GM12878 (cell line): Measurements from ENCODE around the gene C9orf50. TPM values are rescaled to one million over a fixed set of nuclear protein-coding genes. Genes with fewer than 3 reads are reported as not detected.

Experiments
- ATF2 ChIP-seq: IDR thresholded peaks from 2 replicates; pipeline ENCODE4 v1.6.1; 2012; ENCODE audit warnings: low read length, inconsistent platforms
- BCL3 ChIP-seq: IDR thresholded peaks from 2 replicates; pipeline ENCODE4 v1.6.1; 2011; ENCODE audit warnings: borderline replicate concordance, low read depth, mild to moderate bottlenecking, moderate library complexity, low read length; ENCODE audit not compliant: insufficient read depth, poor library complexity, severe bottlenecking
- GATAD2B ChIP-seq: fragments of 450-650 bp; conservative IDR thresholded peaks from 2 replicates; pipeline ENCODE4 v1.6.1; 2017; ENCODE audit warnings: low read depth, mild to moderate bottlenecking, moderate library complexity
- HSF1 ChIP-seq: fragments of 150-350 bp; IDR thresholded peaks from 2 replicates; pipeline ENCODE4 v1.6.1; 2014; ENCODE audit warnings: mild to moderate bottlenecking, low read depth, low read length
- IRF4 ChIP-seq: IDR thresholded peaks from 2 replicates; pipeline ENCODE4 v1.6.1; 2011; ENCODE audit warnings: low read depth, low read length
- KAT2A ChIP-seq: conservative IDR thresholded peaks from 2 replicates; pipeline ENCODE4 v1.6.1; 2011; ENCODE audit warnings: low read depth, low read length; ENCODE audit not compliant: control insufficient read depth
- MTA2 ChIP-seq: fragments of 450-650 bp; IDR thresholded peaks from 2 replicates; pipeline ENCODE4 v1.6.1; 2016; ENCODE audit warnings: low read depth, mild to moderate bottlenecking, moderate library complexity
- PAX5 ChIP-seq: IDR thresholded peaks from 2 replicates; pipeline ENCODE4 v1.6.1; 2011; ENCODE audit warnings: low read depth, low read length, borderline replicate concordance
- POU2F2 ChIP-seq: IDR thresholded peaks from 3 replicates; pipeline ENCODE4 v1.6.1; 2011; ENCODE audit warnings: low read depth, mild to moderate bottlenecking, low read length, borderline replicate concordance
- PRDM15 ChIP-seq: fragments of 450-650 bp; formaldehyde crosslinking; IDR thresholded peaks from 2 replicates; pipeline ENCODE4 v1.4.0; 2020; ENCODE audit warnings: mild to moderate bottlenecking, moderate library complexity
- RELA ChIP-seq: fragments of 450-650 bp; IDR thresholded peaks from 2 replicates; pipeline ENCODE4 v1.8.0; 2014; ENCODE audit warnings: borderline replicate concordance; ENCODE audit not compliant: partially characterized antibody
- RELB ChIP-seq: fragments of 450-650 bp; IDR thresholded peaks from 2 replicates; pipeline ENCODE4 v1.6.1; 2017; ENCODE audit warnings: low read depth, mild to moderate bottlenecking, moderate library complexity
- SIX5 ChIP-seq: IDR thresholded peaks from 2 replicates; pipeline ENCODE4 v1.6.1; 2011; ENCODE audit warnings: mild to moderate bottlenecking, low read depth, low read length, moderate library complexity; ENCODE audit not compliant: severe bottlenecking
- SPI1 ChIP-seq: IDR thresholded peaks from 2 replicates; pipeline ENCODE4 v1.6.1; 2011; ENCODE audit warnings: low read depth, mild to moderate bottlenecking, low read length, moderate library complexity, borderline replicate concordance; ENCODE audit not compliant: insufficient read depth
- SREBF1 ChIP-seq: IDR thresholded peaks from 2 replicates; pipeline ENCODE4 v1.6.1; 2012; ENCODE audit warnings: mild to moderate bottlenecking, low read length
- USF1 ChIP-seq: IDR thresholded peaks from 2 replicates; pipeline ENCODE4 v1.6.1; 2011; ENCODE audit warnings: borderline replicate concordance, low read depth, mild to moderate bottlenecking, moderate library complexity, mixed read lengths, low read length; ENCODE audit not compliant: insufficient read depth; ENCODE audit errors: extremely low read length
- USF2 ChIP-seq: IDR thresholded peaks from 2 replicates; pipeline ENCODE4 v1.6.1; 2011; ENCODE audit warnings: low read depth, low read length, improper control_type of control experiment, borderline replicate concordance
- polyA plus RNA-seq, 11 experiments: library from polyadenylated mRNA; depleted of rRNA in 4 of 11; unstranded in 6 of 11; stranded (reverse) in 5 of 11; fragments of >200 nt; fragmentation: Nextera tagmentation in 4 of 11; fragmentation: Illumina TruSeq in 1 of 11; extraction: Ambion mirVana in 4 of 11; extraction: Trizol in 1 of 11; gene quantifications; 1 replicate in 1 of 11; 2 replicates in 10 of 11; pipeline versions ENCODE4 v1.2.1 to v1.2.3, GENCODE V29; 2011 to 2016; ENCODE audit warnings: inconsistent platforms in 2 of 11, missing spikeins in 2 of 11, low read depth in 1 of 11
- total RNA-seq, 4 experiments: library from RNA; depleted of rRNA in 3 of 4; stranded (reverse); fragments of >200 nt in 3 of 4; fragmentation: Illumina TruSeq in 1 of 4; extraction: Trizol in 1 of 4; gene quantifications; 2 replicates each; pipeline versions ENCODE4 v1.2.1 to v1.2.3, GENCODE V29; 2013 to 2021

C9orf50 gene
- total and polyA plus RNA-seq, 10 of the 15 experiments (the other 5 are each of a cell fraction or from before 2014, with no cell fraction given) = not detected

- TF ChIP-seq MTA2 (no peak), SIX5 (peak; percentile 93), SREBF1 (peak; percentile 61; the same call in 1 of the 2 replicates), BCL3 (no peak), PRDM15 (CRISPR knock-in tag) (no peak), SPI1 (peak; percentile 40; the same call in 1 of the 2 replicates), ATF2 (no peak), HSF1 (no peak), RELB (0 out of 2 replicates have a peak, but pooled peaks have one; percentile 27), PAX5 (no peak), KAT2A (no peak), IRF4 (no peak), POU2F2 (0 out of 3 replicates have a peak, but pooled peaks have one; percentile 22), GATAD2B (no peak), RELA (no peak), USF1 (peak; percentile 88), USF2 (peak; percentile 87)
Observed at GRCh38 chr9:129584136-129584535, 36.8 kb downstream of the C9orf50 start (continued).
